Liver (tissue), 9 donors: ENCODE results near the gene ICAM4. TPM values are rescaled to one million over a fixed set of nuclear protein-coding genes. Genes with fewer than 3 reads are reported as not detected.

Source experiments
- DNase-seq: peaks from one replicate; pipeline ENCODE4 v3.0.0-alpha.2; 2017; ENCODE audit warnings: low spot score
- H3K27ac ChIP-seq, 2 donors: one replicate each; pipeline ENCODE4 v1.7.0; 2013; ENCODE audit warnings: inconsistent platforms in 2 of 2, low read length in 2 of 2, control low read depth in 1 of 2, low read depth in 1 of 2, mild to moderate bottlenecking in 1 of 2
- H3K27me3 ChIP-seq, 4 donors: one replicate each; pipeline versions ENCODE4 v1.6.1 to v1.7.0; 2013; ENCODE audit warnings: low read length in 3 of 4, inconsistent platforms in 1 of 4, mild to moderate bottlenecking in 1 of 4, moderate library complexity in 1 of 4; ENCODE audit not compliant: control insufficient read depth in 4 of 4, insufficient read depth in 4 of 4
- H3K36me3 ChIP-seq, 4 donors: one replicate each; pipeline versions ENCODE4 v1.6.1 to v1.7.0; 2013; ENCODE audit warnings: low read length in 3 of 4, mild to moderate bottlenecking in 3 of 4, low read depth in 1 of 4, moderate library complexity in 1 of 4; ENCODE audit not compliant: control insufficient read depth in 4 of 4, insufficient read depth in 3 of 4
- H3K4me1 ChIP-seq, 4 donors: one replicate each; pipeline versions ENCODE4 v1.6.1 to v1.7.0; 2013; ENCODE audit warnings: low read length in 3 of 4, mild to moderate bottlenecking in 3 of 4, moderate library complexity in 1 of 4; ENCODE audit not compliant: control insufficient read depth in 4 of 4, insufficient read depth in 4 of 4
- H3K4me3 ChIP-seq, 3 donors: one replicate each; pipeline versions ENCODE4 v1.6.1 to v1.7.0; 2013; ENCODE audit warnings: low read length in 3 of 3, control low read depth in 1 of 3, low read depth in 1 of 3, mild to moderate bottlenecking in 1 of 3
- H3K9ac ChIP-seq, 2 donors: one replicate each; pipeline ENCODE4 v1.7.0; 2013; ENCODE audit warnings: low read length in 2 of 2, mild to moderate bottlenecking in 2 of 2, moderate library complexity in 2 of 2, control low read depth in 1 of 2, low read depth in 1 of 2
- H3K9me3 ChIP-seq, 4 donors: one replicate each; pipeline versions ENCODE4 v1.6.1 to v1.7.0; 2013; ENCODE audit warnings: low read length in 3 of 4; ENCODE audit not compliant: control insufficient read depth in 4 of 4
- ATF3 ChIP-seq: IDR thresholded peaks from 2 replicates; pipeline ENCODE4 v1.6.1; 2016; ENCODE audit warnings: antibody characterized with exemption
- CTCF ChIP-seq: fragments of 150-350 bp; IDR thresholded peaks from 2 replicates; pipeline ENCODE4 v1.5.1; 2017; ENCODE audit warnings: improper control_type of control experiment, low read depth, low read length; ENCODE audit not compliant: missing input control
- EGR1 ChIP-seq, 2 donors: IDR thresholded peaks; 2 replicates each; pipeline ENCODE4 v1.6.1; 2016 to 2018; ENCODE audit warnings: antibody characterized with exemption in 2 of 2, low read depth in 2 of 2
- FOXA1 ChIP-seq: IDR thresholded peaks from 2 replicates; pipeline ENCODE4 v1.6.1; 2016; ENCODE audit warnings: antibody characterized with exemption
- FOXA2 ChIP-seq: IDR thresholded peaks from 2 replicates; pipeline ENCODE4 v1.6.1; 2016; ENCODE audit warnings: antibody characterized with exemption
- GABPA ChIP-seq, 2 donors: IDR thresholded peaks in 1 of 2; conservative IDR thresholded peaks in 1 of 2; 2 replicates each; pipeline ENCODE4 v1.6.1; 2016; ENCODE audit warnings: antibody characterized with exemption in 2 of 2, mild to moderate bottlenecking in 1 of 2, moderate library complexity in 1 of 2
- HNF4A ChIP-seq, 2 donors: conservative IDR thresholded peaks; 2 replicates each; pipeline ENCODE4 v1.6.1; 2016; ENCODE audit warnings: antibody characterized with exemption in 2 of 2, mild to moderate bottlenecking in 2 of 2
- HNF4G ChIP-seq: IDR thresholded peaks from 2 replicates; pipeline ENCODE4 v1.6.1; 2016; ENCODE audit warnings: antibody characterized with exemption
- JUND ChIP-seq, 2 donors: IDR thresholded peaks; 2 replicates each; pipeline ENCODE4 v1.6.1; 2016; ENCODE audit warnings: antibody characterized with exemption in 2 of 2
- MAX ChIP-seq: IDR thresholded peaks from 2 replicates; pipeline ENCODE4 v1.6.1; 2016; ENCODE audit warnings: antibody characterized with exemption
- NR2F2 ChIP-seq: IDR thresholded peaks from 2 replicates; pipeline ENCODE4 v1.6.1; 2016; ENCODE audit warnings: antibody characterized with exemption
- RAD21 ChIP-seq, 2 donors: IDR thresholded peaks; 2 replicates each; pipeline ENCODE4 v1.6.1; 2016; ENCODE audit warnings: antibody characterized with exemption in 2 of 2, mild to moderate bottlenecking in 2 of 2
- RXRA ChIP-seq, 2 donors: IDR thresholded peaks; 2 replicates each; pipeline ENCODE4 v1.6.1; 2017 to 2018; ENCODE audit warnings: antibody characterized with exemption in 2 of 2, mild to moderate bottlenecking in 1 of 2
- SP1 ChIP-seq: IDR thresholded peaks from 2 replicates; pipeline ENCODE4 v1.6.1; 2018; ENCODE audit warnings: antibody characterized with exemption, mild to moderate bottlenecking
- TAF1 ChIP-seq: conservative IDR thresholded peaks from 2 replicates; pipeline ENCODE4 v1.6.1; 2016; ENCODE audit warnings: antibody characterized with exemption, mild to moderate bottlenecking
- ZBTB33 ChIP-seq: IDR thresholded peaks from 2 replicates; pipeline ENCODE4 v1.6.1; 2016; ENCODE audit warnings: antibody characterized with exemption
- WGBS: extraction: QIAGEN DNeasy Blood & Tissue Kit; methylation state at CpG from one replicate; pipeline ENCODE4 v1.1.7; 2013; 5-methylcytosine and 5-hydroxymethylcytosine counted together
- polyA plus RNA-seq, 2 donors: library from polyadenylated mRNA; stranded (reverse) in 1 of 2; unstranded in 1 of 2; fragments of 200-250 nt in 1 of 2; fragments of >200 nt in 1 of 2; fragmentation: Nextera tagmentation in 1 of 2; extraction: Ambion mirVana in 1 of 2; gene quantifications; one replicate each; pipeline versions ENCODE4 v1.2.1 to v1.2.3, GENCODE V29; 2013 to 2015
- total RNA-seq, 2 donors: library from RNA; depleted of rRNA; stranded (reverse); fragments of >200 nt; gene quantifications; one replicate each; pipeline ENCODE4 v1.2.3, GENCODE V29; 2014
- donor health status: healthy.
- donor health status: healthy.
- donor health status: healthy.
- donor health status: healthy.
- donor health status: healthy.

Gene ICAM4
- total and polyA plus RNA-seq, 4 donors = 0.05 to 74.1 (median 0.33) TPM; not detected in 1

- H3K27me3 ChIP-seq = peaks cover 2 to 16% (median 7%) of the 10 kb centered on the region in 4 donors
- no peak overlapping the region for H3K27ac ChIP-seq
- H3K4me1 ChIP-seq = peaks cover 22 to 53% (median 42%) of the 10 kb centered on the region in 4 donors
- no peak overlapping the region for H3K9ac ChIP-seq
- 2% methylated on average over 57 of the region's 57 CpGs for WGBS
- peak; percentile 87 for DNase-seq
- H3K4me3 ChIP-seq = peak overlapping the region in 1 of 3 donors; percentile 34
- TF ChIP-seq RXRA (IDR thresholded peaks at IDR 0.05) (no peak), ATF3 (no peak), ZBTB33 (no peak), HNF4A (conservative IDR thresholded peaks at IDR 0.05) (no peak), TAF1 (no peak), CTCF (no peak), MAX (no peak), RAD21 (IDR thresholded peaks at IDR 0.05) (no peak), EGR1 (IDR thresholded peaks at IDR 0.05; ENCODE audit: low read depth in 2 of 2) (no peak)
- peaks cover 0 to 2% (median 1%) of the 10 kb centered on the region in 4 donors for H3K36me3 ChIP-seq
- no peaks in the 10 kb centered on the region for H3K9me3 ChIP-seq
Observed at GRCh38 chr19:10290876-10291553, 4.3 kb downstream of the ICAM4 start.

GRCh38 chr19:10291554-10292205 lies 4.9 kb downstream of the ICAM4 start:
- TF ChIP-seq EGR1 (IDR thresholded peaks at IDR 0.05; ENCODE audit: low read depth in 2 of 2) = no peak
- no peaks in the 10 kb centered on the region for H3K9me3 ChIP-seq
- DNase-seq = no peak
- H3K9ac ChIP-seq = no peak overlapping the region
- H3K27ac ChIP-seq = no peak overlapping the region
- H3K4me1 ChIP-seq = peaks cover 21 to 50% (median 40%) of the 10 kb centered on the region in 4 donors
- H3K4me3 ChIP-seq = peak overlapping the region in 1 of 3 donors; percentile 34
- peaks cover 2 to 16% (median 7%) of the 10 kb centered on the region in 4 donors for H3K27me3 ChIP-seq
- WGBS = 3% methylated on average over 49 of the region's 49 CpGs
- no peaks in the 10 kb centered on the region for H3K36me3 ChIP-seq

GRCh38 chr19:10292206-10292788 lies 5.5 kb downstream of the ICAM4 start:
- peak overlapping the region in 1 of 3 donors; percentile 22 for H3K4me3 ChIP-seq
- H3K27ac ChIP-seq = no peak overlapping the region
- no peak overlapping the region for H3K9ac ChIP-seq
- H3K36me3 ChIP-seq = no peaks in the 10 kb centered on the region
- peak; percentile 97 for DNase-seq
- H3K4me1 ChIP-seq = peaks cover 21 to 46% (median 37%) of the 10 kb centered on the region in 4 donors
- H3K27me3 ChIP-seq = peaks cover 2 to 16% (median 7%) of the 10 kb centered on the region in 4 donors
- WGBS = 4% methylated on average over 45 of the region's 45 CpGs
- no peaks in the 10 kb centered on the region for H3K9me3 ChIP-seq
- no peak for TF ChIP-seq SP1
- no peak for TF ChIP-seq FOXA1
- no peak for TF ChIP-seq RXRA (IDR thresholded peaks at IDR 0.05)
- no peak for TF ChIP-seq ZBTB33
- TF ChIP-seq NR2F2 = no peak
- TF ChIP-seq HNF4G = no peak
- TF ChIP-seq FOXA2 = no peak
- no peak for TF ChIP-seq MAX
- TF ChIP-seq ATF3 = no peak
- no peak for TF ChIP-seq JUND (IDR thresholded peaks at IDR 0.05)
- no peak for TF ChIP-seq HNF4A (conservative IDR thresholded peaks at IDR 0.05)
- no peak for TF ChIP-seq EGR1 (IDR thresholded peaks at IDR 0.05; ENCODE audit: low read depth in 2 of 2)
- TF ChIP-seq GABPA (IDR thresholded peaks at IDR 0.05 in 1 of 2, conservative IDR thresholded peaks at IDR 0.05 in 1 of 2) = no peak
